Osteoblast (primary cell): ENCODE data around the gene THEM5. TPM values are rescaled to one million over a fixed set of nuclear protein-coding genes. Genes with fewer than 3 reads are reported as not detected.

ENCODE experiments used
- DNase-seq: peaks from one replicate; pipeline ENCODE4 v3.0.0; 2011; ENCODE audit warnings: low spot score, mixed read lengths; ENCODE audit not compliant: insufficient read length; ENCODE audit errors: missing footprints
- H2AFZ ChIP-seq: 2 replicates; pipeline ENCODE4 v1.6.0; 2011; ENCODE audit warnings: mild to moderate bottlenecking, low read length
- H3K27ac ChIP-seq: 2 replicates; pipeline ENCODE4 v1.5.1; 2011; ENCODE audit warnings: mild to moderate bottlenecking, low read depth, low read length, moderate library complexity
- H3K27me3 ChIP-seq: 2 replicates; pipeline ENCODE4 v1.6.0; 2012; ENCODE audit warnings: mild to moderate bottlenecking, control low read depth, inconsistent platforms, low read length, moderate library complexity; ENCODE audit not compliant: insufficient read depth
- H3K36me3 ChIP-seq: 2 replicates; pipeline ENCODE4 v1.5.1; 2011; ENCODE audit warnings: mild to moderate bottlenecking, low read length, control low read depth, moderate library complexity; ENCODE audit not compliant: insufficient read depth
- H3K4me1 ChIP-seq: 2 replicates; pipeline ENCODE4 v1.5.1; 2011; ENCODE audit warnings: mild to moderate bottlenecking, low read length, control low read depth, moderate library complexity; ENCODE audit not compliant: insufficient read depth
- H3K4me2 ChIP-seq: 2 replicates; pipeline ENCODE4 v1.6.0; 2011; ENCODE audit warnings: mild to moderate bottlenecking, low read length; ENCODE audit not compliant: insufficient read depth
- H3K4me3 ChIP-seq: fragments of 200-600 bp; sonication (generic); 3 replicates; pipeline ENCODE4 v1.5.1; 2012; ENCODE audit warnings: mild to moderate bottlenecking, low read length, inconsistent platforms; ENCODE audit not compliant: insufficient read depth
- H3K79me2 ChIP-seq: 2 replicates; pipeline ENCODE4 v1.6.0; 2012; ENCODE audit warnings: mild to moderate bottlenecking, low read length, control low read depth, inconsistent platforms; ENCODE audit not compliant: insufficient read depth
- H3K9me3 ChIP-seq: 2 replicates; pipeline ENCODE4 v1.5.1; 2011; ENCODE audit warnings: low read depth, low read length, control low read depth
- H4K20me1 ChIP-seq: 2 replicates; pipeline ENCODE4 v1.6.0; 2012; ENCODE audit warnings: mild to moderate bottlenecking, low read length, control low read depth; ENCODE audit not compliant: insufficient read depth
- total RNA-seq: library from RNA; depleted of rRNA; stranded (reverse); fragments of >200 nt; gene quantifications from 2 replicates; pipeline ENCODE4 v1.2.3, GENCODE V29; 2012
- TF ChIP-seq, protein P1 (sequence below): IDR thresholded peaks from 2 replicates; pipeline ENCODE4 v1.5.1; 2011; ENCODE audit warnings: mild to moderate bottlenecking, low read depth, low read length, moderate library complexity; ENCODE audit errors: extremely low read depth

The THEM5 gene
- total RNA-seq, 1 donor, result not detected

DNA sequence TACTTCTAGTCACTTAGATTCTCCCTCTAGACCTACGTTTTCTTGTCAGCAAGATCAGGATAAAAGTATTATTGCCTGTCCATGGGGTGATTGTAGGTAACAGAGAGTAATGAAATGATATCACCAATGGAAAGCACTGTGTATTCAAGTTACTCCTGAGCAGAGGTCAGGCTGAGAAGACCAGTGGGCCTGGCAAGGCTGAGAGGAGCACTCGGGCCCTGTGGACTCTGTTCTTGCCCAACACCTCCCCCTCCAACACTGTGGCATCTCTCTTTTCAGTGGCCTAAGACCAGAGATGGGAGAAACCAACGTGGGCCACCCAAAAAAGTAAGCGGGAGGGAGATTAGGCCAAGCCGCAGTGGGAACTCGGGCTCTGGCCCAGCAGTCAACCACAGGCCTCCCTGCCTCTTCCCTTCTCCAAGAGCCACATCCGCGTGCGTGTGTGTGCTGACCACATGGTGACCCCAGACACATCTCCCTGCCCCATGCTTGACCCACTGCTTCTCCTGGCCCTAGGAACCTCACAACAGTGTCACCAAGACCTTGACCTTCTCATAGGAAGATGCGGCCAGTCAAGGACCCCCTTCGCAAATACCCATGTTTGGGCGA, 34.2 kb downstream of the THEM5 start:
- no peaks in the 10 kb centered on the region for H4K20me1 ChIP-seq
- DNase-seq, result peak; percentile 69
- peaks cover 15% of the 10 kb centered on the region for H3K27me3 ChIP-seq
- H3K27ac ChIP-seq, result no peak overlapping the region
- no peaks in the 10 kb centered on the region for H3K36me3 ChIP-seq
- no peaks in the 10 kb centered on the region for H3K9me3 ChIP-seq
- H3K4me1 ChIP-seq, result peaks cover 3% of the 10 kb centered on the region
- no peak overlapping the region for H3K4me3 ChIP-seq
- H3K4me2 ChIP-seq, result no peak overlapping the region
- TF ChIP-seq, protein P1, sequence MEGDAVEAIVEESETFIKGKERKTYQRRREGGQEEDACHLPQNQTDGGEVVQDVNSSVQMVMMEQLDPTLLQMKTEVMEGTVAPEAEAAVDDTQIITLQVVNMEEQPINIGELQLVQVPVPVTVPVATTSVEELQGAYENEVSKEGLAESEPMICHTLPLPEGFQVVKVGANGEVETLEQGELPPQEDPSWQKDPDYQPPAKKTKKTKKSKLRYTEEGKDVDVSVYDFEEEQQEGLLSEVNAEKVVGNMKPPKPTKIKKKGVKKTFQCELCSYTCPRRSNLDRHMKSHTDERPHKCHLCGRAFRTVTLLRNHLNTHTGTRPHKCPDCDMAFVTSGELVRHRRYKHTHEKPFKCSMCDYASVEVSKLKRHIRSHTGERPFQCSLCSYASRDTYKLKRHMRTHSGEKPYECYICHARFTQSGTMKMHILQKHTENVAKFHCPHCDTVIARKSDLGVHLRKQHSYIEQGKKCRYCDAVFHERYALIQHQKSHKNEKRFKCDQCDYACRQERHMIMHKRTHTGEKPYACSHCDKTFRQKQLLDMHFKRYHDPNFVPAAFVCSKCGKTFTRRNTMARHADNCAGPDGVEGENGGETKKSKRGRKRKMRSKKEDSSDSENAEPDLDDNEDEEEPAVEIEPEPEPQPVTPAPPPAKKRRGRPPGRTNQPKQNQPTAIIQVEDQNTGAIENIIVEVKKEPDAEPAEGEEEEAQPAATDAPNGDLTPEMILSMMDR, result no peak
- no peak overlapping the region for H2AFZ ChIP-seq
- H3K79me2 ChIP-seq, result no peaks in the 10 kb centered on the region

DNA sequence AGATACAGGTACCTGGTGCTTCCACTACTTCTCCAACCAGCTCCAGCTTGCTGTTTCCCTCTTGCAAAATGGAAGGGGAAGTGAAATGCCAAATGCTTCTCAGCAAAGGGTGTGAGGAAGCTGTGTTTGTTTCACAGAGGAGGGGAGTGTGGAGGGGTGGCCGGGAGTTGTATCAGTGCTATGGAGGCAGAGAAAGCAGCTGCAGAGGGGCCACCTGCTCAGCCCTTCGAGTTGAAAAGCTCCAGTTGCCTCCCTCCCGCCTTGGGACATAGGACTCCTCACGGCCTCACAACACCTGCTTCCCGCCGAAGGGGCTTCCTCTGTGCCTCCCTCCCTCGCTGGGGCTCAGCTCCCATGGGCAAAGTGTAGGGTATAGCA, 36.2 kb downstream of the THEM5 start:
- H3K36me3 ChIP-seq, result no peaks in the 10 kb centered on the region
- H3K4me1 ChIP-seq, result peaks cover 3% of the 10 kb centered on the region
- H4K20me1 ChIP-seq, result no peaks in the 10 kb centered on the region
- no peak overlapping the region for H3K4me3 ChIP-seq
- TF ChIP-seq, protein P1, result no peak
- no peaks in the 10 kb centered on the region for H3K79me2 ChIP-seq
- H3K4me2 ChIP-seq, result no peak overlapping the region
- DNase-seq, result peak; percentile 35
- no peak overlapping the region for H3K27ac ChIP-seq
- no peak overlapping the region for H2AFZ ChIP-seq
- H3K27me3 ChIP-seq, result peaks cover 19% of the 10 kb centered on the region
- H3K9me3 ChIP-seq, result no peaks in the 10 kb centered on the region

DNA sequence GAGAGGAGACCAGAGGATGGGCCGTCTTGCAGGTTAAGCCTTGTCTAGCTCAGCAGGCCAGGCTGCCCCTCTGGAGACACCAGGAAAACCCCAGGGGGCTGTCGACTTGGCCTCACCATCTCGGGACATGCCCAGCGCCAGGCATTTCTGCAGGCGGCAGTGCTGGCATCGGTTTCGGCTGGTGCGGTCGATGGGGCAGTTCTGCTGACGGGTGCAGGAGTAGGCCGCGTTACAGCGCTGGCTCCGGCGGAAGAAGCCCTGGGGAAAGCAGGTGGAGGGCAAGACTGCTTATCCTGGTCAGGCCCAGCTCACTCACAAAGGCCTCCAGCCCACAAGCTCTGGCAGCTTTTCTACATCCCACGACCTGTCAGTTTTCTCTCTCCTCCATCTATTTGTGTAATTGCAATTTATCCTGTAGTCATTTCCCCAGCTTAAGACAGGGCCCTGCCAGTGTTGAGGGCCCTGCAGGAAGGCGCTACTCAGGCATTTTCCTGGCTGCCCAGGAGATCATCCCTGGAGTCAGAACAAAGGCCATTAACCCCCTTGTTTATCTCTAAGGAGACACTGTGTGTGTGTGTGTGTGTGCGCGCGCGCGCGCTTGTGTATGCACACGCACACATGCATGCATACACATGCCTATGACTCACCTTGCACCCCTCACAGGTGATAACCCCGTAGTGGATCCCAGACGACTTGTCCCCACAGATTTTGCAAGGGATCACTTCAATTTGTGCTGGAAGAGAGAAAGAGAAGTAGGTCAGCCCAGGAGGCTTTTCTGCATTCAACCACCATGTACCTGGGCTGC, 36.8 kb downstream of the THEM5 start:
- no peak overlapping the region for H3K4me3 ChIP-seq

More for the DNA sequence above, 36.8 kb downstream of the THEM5 start:
- H3K36me3 ChIP-seq, result no peaks in the 10 kb centered on the region
- H3K9me3 ChIP-seq, result no peaks in the 10 kb centered on the region
- no peak overlapping the region for H3K27ac ChIP-seq
- H4K20me1 ChIP-seq, result no peaks in the 10 kb centered on the region
- peaks cover 24% of the 10 kb centered on the region for H3K27me3 ChIP-seq
- peak; percentile 39 for DNase-seq
- no peak overlapping the region for H3K4me2 ChIP-seq
- H3K4me1 ChIP-seq, result peaks cover 3% of the 10 kb centered on the region
- TF ChIP-seq, protein P1, result no peak
- no peak overlapping the region for H2AFZ ChIP-seq
- no peaks in the 10 kb centered on the region for H3K79me2 ChIP-seq
